OCI-LY1 (cell line): Measurements from ENCODE around the gene DGKB.

Experiments used
- H2AFZ ChIP-seq: fragments of 200-600 bp; sonication (generic), shearing (Covaris generic); 2 replicates; pipeline ENCODE4 v1.6.0; 2014; ENCODE audit warnings: antibody characterized with exemption, mild to moderate bottlenecking, low read length
- H3F3A ChIP-seq: fragments of 200-600 bp; sonication (generic), shearing (Covaris generic); 2 replicates; pipeline ENCODE4 v1.6.0; 2014; ENCODE audit warnings: mild to moderate bottlenecking, antibody characterized with exemption, low read length, moderate library complexity; ENCODE audit not compliant: insufficient read depth
- H3K27ac ChIP-seq: fragments of 200-600 bp; sonication (generic); 2 replicates; pipeline ENCODE4 v1.5.1; 2014; ENCODE audit warnings: low read length, mixed run types, mild to moderate bottlenecking, low read depth; ENCODE audit not compliant: poor library complexity, severe bottlenecking
- H3K27me3 ChIP-seq: fragments of 200-600 bp; sonication (generic); 2 replicates; pipeline ENCODE4 v1.6.0; 2014; ENCODE audit warnings: antibody characterized with exemption, mild to moderate bottlenecking, low read length, moderate library complexity; ENCODE audit not compliant: insufficient read depth
- H3K36me3 ChIP-seq: fragments of 200-600 bp; sonication (generic); 2 replicates; pipeline ENCODE4 v1.6.1; 2014; ENCODE audit warnings: mild to moderate bottlenecking, antibody characterized with exemption, low read length, moderate library complexity, mixed read lengths; ENCODE audit not compliant: insufficient read depth
- H3K4me1 ChIP-seq: fragments of 200-600 bp; sonication (generic); 2 replicates; pipeline ENCODE4 v1.5.1; 2014; ENCODE audit warnings: mild to moderate bottlenecking, low read length, moderate library complexity; ENCODE audit not compliant: insufficient read depth, severe bottlenecking
- H3K4me2 ChIP-seq: fragments of 200-600 bp; sonication (generic), shearing (Covaris generic); 2 replicates; pipeline ENCODE4 v1.6.1; 2014; ENCODE audit warnings: low read length
- H3K4me3 ChIP-seq: fragments of 200-600 bp; sonication (generic); 2 replicates; pipeline ENCODE4 v1.5.1; 2014; ENCODE audit warnings: low read length, low read depth, mild to moderate bottlenecking, mixed read lengths; ENCODE audit not compliant: poor library complexity, severe bottlenecking
- H3K79me2 ChIP-seq: fragments of 200-600 bp; shearing (Covaris generic); 2 replicates; pipeline ENCODE4 v1.6.1; 2016; ENCODE audit warnings: mixed run types, low read length, mixed read lengths; ENCODE audit not compliant: insufficient read depth
- H3K9ac ChIP-seq: fragments of 200-600 bp; sonication (generic), shearing (Covaris generic); 2 replicates; pipeline ENCODE4 v1.6.1; 2014; ENCODE audit warnings: mild to moderate bottlenecking, low read length, mixed read lengths
- H3K9me2 ChIP-seq: fragments of 200-600 bp; sonication (generic), shearing (Covaris generic); 2 replicates; pipeline ENCODE4 v1.6.1; 2014; ENCODE audit warnings: low read depth, mild to moderate bottlenecking, low read length, mixed read lengths
- H3K9me3 ChIP-seq: fragments of 200-600 bp; shearing (Covaris generic); 2 replicates; pipeline ENCODE4 v1.6.1; 2014; ENCODE audit warnings: low read length, mixed read lengths
- H4K20me1 ChIP-seq: fragments of 200-600 bp; sonication (generic), shearing (Covaris generic); 2 replicates; pipeline ENCODE4 v1.6.0; 2016; ENCODE audit warnings: mild to moderate bottlenecking, low read length; ENCODE audit not compliant: insufficient read depth
- CTCF ChIP-seq: fragments of 200-600 bp; sonication (generic), shearing (Covaris generic); IDR thresholded peaks from 2 replicates; pipeline ENCODE4 v1.5.1; 2017; ENCODE audit warnings: mild to moderate bottlenecking, antibody characterized with exemption, low read length, moderate library complexity, mixed read lengths
- EZH2 ChIP-seq: fragments of 200-600 bp; sonication (generic), shearing (Covaris generic); IDR thresholded peaks from 2 replicates; pipeline ENCODE4 v1.8.0; 2017; ENCODE audit warnings: borderline replicate concordance, mixed run types, mild to moderate bottlenecking, antibody characterized with exemption, low read length, moderate library complexity, mixed read lengths

DGKB gene

GRCh38 chr7:14841869-14842268 lies 60.7 kb downstream of the DGKB start:
- H3K9me2 ChIP-seq = no peaks in the 10 kb centered on the region
- no peak overlapping the region for H3K27ac ChIP-seq
- no peaks in the 10 kb centered on the region for H3K79me2 ChIP-seq
- H3K27me3 ChIP-seq = no peaks in the 10 kb centered on the region
- no peak for TF ChIP-seq CTCF
- TF ChIP-seq EZH2 = no peak
- no peaks in the 10 kb centered on the region for H3K9me3 ChIP-seq
- H3K36me3 ChIP-seq = no peaks in the 10 kb centered on the region
- H3K4me3 ChIP-seq = no peak overlapping the region
- H2AFZ ChIP-seq = no peak overlapping the region
- no peaks in the 10 kb centered on the region for H3F3A ChIP-seq
- H3K4me1 ChIP-seq = no peaks in the 10 kb centered on the region
- H3K9ac ChIP-seq = no peak overlapping the region
- H4K20me1 ChIP-seq = no peaks in the 10 kb centered on the region
- no peak overlapping the region for H3K4me2 ChIP-seq

GRCh38 chr7:14841086-14841485 lies 61.5 kb downstream of the DGKB start:
- Histone ChIP-seq H3K79me2 (no peaks in the 10 kb centered on the region), H3K9ac (no peak overlapping the region), H3K36me3 (no peaks in the 10 kb centered on the region), H3K27ac (no peak overlapping the region), H3K9me3 (no peaks in the 10 kb centered on the region), H2AFZ (no peak overlapping the region), H3K4me2 (no peak overlapping the region), H3F3A (no peaks in the 10 kb centered on the region), H3K9me2 (no peaks in the 10 kb centered on the region), H3K4me3 (no peak overlapping the region), H4K20me1 (no peaks in the 10 kb centered on the region), H3K27me3 (no peaks in the 10 kb centered on the region), H3K4me1 (no peaks in the 10 kb centered on the region)
- no peak for TF ChIP-seq CTCF
- TF ChIP-seq EZH2 = no peak

GRCh38 chr7:14839307-14839706 lies 63.2 kb downstream of the DGKB start:
- Histone ChIP-seq H3K36me3 (no peaks in the 10 kb centered on the region), H3K27ac (no peak overlapping the region), H2AFZ (no peak overlapping the region), H3K27me3 (no peaks in the 10 kb centered on the region), H3K9me3 (no peaks in the 10 kb centered on the region), H3F3A (no peaks in the 10 kb centered on the region), H3K4me2 (no peak overlapping the region), H3K4me1 (no peaks in the 10 kb centered on the region), H3K79me2 (no peaks in the 10 kb centered on the region), H3K9me2 (no peaks in the 10 kb centered on the region), H3K9ac (no peak overlapping the region), H4K20me1 (no peaks in the 10 kb centered on the region), H3K4me3 (no peak overlapping the region)
- TF ChIP-seq EZH2 = no peak
- TF ChIP-seq CTCF = no peak
